ENCODE results near the gene CCR2.

Gene CCR2

GRCh38 chr3:46398186-46398955 is 44.5 kb downstream of the CCR2 start:
- no peak for DNase-seq (ENCODE audit: low read depth)
- no peak overlapping the region for H3K4me3 ChIP-seq (ENCODE audit: low read depth, low read length)
- no peak for TF ChIP-seq CTCF (IDR thresholded peaks at IDR 0.05; ENCODE audit: low read depth, low read length)
- no peak for TF ChIP-seq MYC (IDR thresholded peaks at IDR 0.05; ENCODE audit: low read depth, low read length)
- no peak for TF ChIP-seq MAX (IDR thresholded peaks at IDR 0.05; ENCODE audit: low read depth, low read length)
- no peak for TF ChIP-seq POLR2A (IDR thresholded peaks at IDR 0.05; ENCODE audit: extremely low read depth, insufficient read length)

- H3K4me3 ChIP-seq (ENCODE audit: low read depth, low read length): no peak overlapping the region
- DNase-seq (ENCODE audit: low read depth): no peak
- no peak for TF ChIP-seq CTCF (IDR thresholded peaks at IDR 0.05; ENCODE audit: low read depth, low read length)
- no peak for TF ChIP-seq MYC (IDR thresholded peaks at IDR 0.05; ENCODE audit: low read depth, low read length)
- no peak for TF ChIP-seq MAX (IDR thresholded peaks at IDR 0.05; ENCODE audit: low read depth, low read length)
- TF ChIP-seq POLR2A (IDR thresholded peaks at IDR 0.05; ENCODE audit: extremely low read depth, insufficient read length): no peak
Observed at GRCh38 chr3:46399098-46399497, 45.2 kb downstream of the CCR2 start.

- H3K4me3 ChIP-seq (ENCODE audit: low read depth, low read length): no peak overlapping the region
- no peak for DNase-seq (ENCODE audit: low read depth)
- no peak for TF ChIP-seq CTCF (IDR thresholded peaks at IDR 0.05; ENCODE audit: low read depth, low read length)
- no peak for TF ChIP-seq MAX (IDR thresholded peaks at IDR 0.05; ENCODE audit: low read depth, low read length)
Observed at GRCh38 chr3:46399557-46399956, 45.6 kb downstream of the CCR2 start.

- DNase-seq (ENCODE audit: low read depth): no peak
- TF ChIP-seq CTCF (IDR thresholded peaks at IDR 0.05; ENCODE audit: low read depth, low read length) (no peak), MYC (IDR thresholded peaks at IDR 0.05; ENCODE audit: low read depth, low read length) (no peak), MAX (IDR thresholded peaks at IDR 0.05; ENCODE audit: low read depth, low read length) (no peak), POLR2A (IDR thresholded peaks at IDR 0.05; ENCODE audit: extremely low read depth, insufficient read length) (no peak)
- no peak overlapping the region for H3K4me3 ChIP-seq (ENCODE audit: low read depth, low read length)
Observed at GRCh38 chr3:46400000-46400734, 46.3 kb downstream of the CCR2 start.

GRCh38 chr3:46400846-46401245 is 46.9 kb downstream of the CCR2 start:
- H3K4me3 ChIP-seq (ENCODE audit: low read depth, low read length): no peak overlapping the region
- DNase-seq (ENCODE audit: low read depth): no peak
- no peak for TF ChIP-seq CTCF (IDR thresholded peaks at IDR 0.05; ENCODE audit: low read depth, low read length)
- TF ChIP-seq MYC (IDR thresholded peaks at IDR 0.05; ENCODE audit: low read depth, low read length): no peak
- TF ChIP-seq MAX (IDR thresholded peaks at IDR 0.05; ENCODE audit: low read depth, low read length): no peak
- TF ChIP-seq POLR2A (IDR thresholded peaks at IDR 0.05; ENCODE audit: extremely low read depth, insufficient read length): no peak
